Suprapubic skin (tissue), 4 donors: ENCODE results near the gene NR6A1.
"Not testable (repeated sequence)": the region's sequence is repeated elsewhere in the genome, so short reads cannot be mapped to it uniquely, and the experiment has no call there.

Source experiments
- EP300 ChIP-seq: sonication (generic); formaldehyde crosslinking; IDR thresholded peaks from one replicate; pipeline ENCODE4 v1.6.1; 2017; ENCODE audit warnings: antibody characterized with exemption
- POLR2A ChIP-seq, 2 donors: fragments of 450-650 bp; IDR thresholded peaks; one replicate each; pipeline ENCODE4 v1.6.1; 2017; ENCODE audit warnings: antibody characterized with exemption in 2 of 2, mild to moderate bottlenecking in 2 of 2, moderate library complexity in 2 of 2
- POLR2AphosphoS5 ChIP-seq, 3 donors: sonication (generic); formaldehyde crosslinking; IDR thresholded peaks; one replicate each; pipeline ENCODE4 v1.6.1; 2017; ENCODE audit warnings: antibody characterized with exemption in 3 of 3

DNA sequence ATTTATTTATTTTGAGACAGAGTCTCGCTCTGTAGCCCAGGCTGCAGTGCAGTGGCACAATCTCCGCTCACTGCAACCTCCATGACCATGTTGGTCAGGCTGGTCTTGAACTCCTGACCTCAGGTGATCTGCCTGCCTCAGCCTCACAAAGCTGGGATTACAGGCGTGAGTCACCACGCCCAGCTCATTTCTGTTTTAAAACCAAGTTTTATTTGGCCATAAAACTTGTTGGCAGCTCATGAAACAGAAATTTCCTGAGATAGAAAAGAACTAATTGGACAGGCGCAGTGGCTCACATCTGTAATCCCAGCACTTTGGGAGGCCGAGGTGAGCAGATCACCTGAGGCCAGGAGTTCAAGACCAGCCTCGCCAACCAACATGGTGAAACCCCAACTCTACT, 155.3 kb downstream of the NR6A1 start:
- TF ChIP-seq POLR2AphosphoS5 (IDR thresholded peaks at IDR 0.05); POLR2A (IDR thresholded peaks at IDR 0.05); EP300: not testable (repeated sequence)
